ENCODE measurements around the gene CKAP4.

DNA sequence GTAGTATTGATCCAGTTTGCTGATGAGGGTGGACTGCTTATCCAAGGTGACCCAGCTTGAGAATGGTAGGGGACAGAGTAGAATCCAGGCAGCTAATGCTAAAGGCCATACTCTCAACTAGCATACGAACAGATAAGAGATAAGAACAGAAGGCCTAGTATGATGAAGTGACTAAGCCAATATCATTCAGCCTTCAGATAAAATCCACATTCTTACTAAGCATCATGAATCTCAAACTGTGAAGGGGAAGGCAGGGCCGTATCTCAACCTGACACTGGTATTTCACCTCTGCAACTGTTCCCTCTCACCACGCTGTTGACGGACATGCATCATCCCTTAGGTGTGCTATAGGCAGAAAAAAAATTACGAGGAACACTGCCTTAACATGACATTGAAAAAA, 8.1 kb upstream of the CKAP4 start:
- TF ChIP-seq GATA1 (IDR thresholded peaks at IDR 0.05; ENCODE audit: low read depth, low read length) (no peak), POLR2A (IDR thresholded peaks at IDR 0.05; ENCODE audit: low read length) (no peak)

Data from erythroblast (primary cell).